H9 (cell line): ENCODE measurements around the gene CTXN1. TPM values are rescaled to one million over a fixed set of nuclear protein-coding genes. Genes with fewer than 3 reads are reported as not detected.

Experiments used
- DNase-seq: peaks from one replicate; pipeline ENCODE4 v3.0.0-alpha.2; 2017
- H2AFZ ChIP-seq: one replicate; pipeline ENCODE4 v1.6.1; 2013; ENCODE audit warnings: mild to moderate bottlenecking, low read length, control low read depth, moderate library complexity
- H2AK5ac ChIP-seq: 2 replicates; pipeline ENCODE4 v1.6.1; 2013; ENCODE audit warnings: low read length, control low read depth, mixed read lengths; ENCODE audit not compliant: insufficient read length
- H2BK120ac ChIP-seq: one replicate; pipeline ENCODE4 v1.6.1; 2013; ENCODE audit warnings: low read depth, mild to moderate bottlenecking, low read length, control low read depth, inconsistent platforms; ENCODE audit not compliant: poor library complexity, severe bottlenecking
- H2BK12ac ChIP-seq: 2 replicates; pipeline ENCODE4 v1.6.1; 2013; ENCODE audit warnings: low read length, control low read depth, mixed read lengths, low read depth; ENCODE audit not compliant: insufficient read length
- H2BK15ac ChIP-seq: 2 replicates; pipeline ENCODE4 v1.6.1; 2013; ENCODE audit warnings: low read depth, low read length, control low read depth
- H2BK20ac ChIP-seq: one replicate; pipeline ENCODE4 v1.6.1; 2013; ENCODE audit warnings: low read depth, mild to moderate bottlenecking, low read length, control low read depth, inconsistent platforms; ENCODE audit not compliant: poor library complexity, severe bottlenecking
- H2BK5ac ChIP-seq: 2 replicates; pipeline ENCODE4 v1.6.1; 2013; ENCODE audit warnings: low read length, control low read depth, mixed read lengths; ENCODE audit not compliant: insufficient read length
- H3K14ac ChIP-seq: 2 replicates; pipeline ENCODE4 v1.6.1; 2013; ENCODE audit warnings: low read length, control low read depth; ENCODE audit not compliant: insufficient read depth
- H3K18ac ChIP-seq: 2 replicates; pipeline ENCODE4 v1.6.1; 2013; ENCODE audit warnings: low read depth, mild to moderate bottlenecking, mixed read lengths, low read length, control low read depth; ENCODE audit not compliant: insufficient read length
- H3K23ac ChIP-seq: 2 replicates; pipeline ENCODE4 v1.6.1; 2013; ENCODE audit warnings: low read length, control low read depth, mixed read lengths, low read depth; ENCODE audit not compliant: insufficient read length
- H3K23me2 ChIP-seq: 2 replicates; pipeline ENCODE4 v1.6.1; 2013; ENCODE audit warnings: low read depth, mild to moderate bottlenecking, mixed read lengths, low read length, control low read depth; ENCODE audit not compliant: insufficient read length, poor library complexity, severe bottlenecking
- H3K27ac ChIP-seq: 2 replicates; pipeline ENCODE4 v1.5.1; 2013; ENCODE audit warnings: low read length, control low read depth, mixed read lengths, low read depth; ENCODE audit not compliant: insufficient read length
- H3K27me3 ChIP-seq: 2 replicates; pipeline ENCODE4 v1.6.1; 2013; ENCODE audit warnings: low read length, control low read depth, inconsistent platforms; ENCODE audit not compliant: insufficient read depth
- H3K4ac ChIP-seq: 2 replicates; pipeline ENCODE4 v1.6.1; 2013; ENCODE audit warnings: low read depth, mild to moderate bottlenecking, control low read depth, inconsistent platforms, low read length, moderate library complexity
- H3K4me1 ChIP-seq: 2 replicates; pipeline ENCODE4 v1.6.1; 2013; ENCODE audit warnings: low read length, control low read depth, inconsistent platforms; ENCODE audit not compliant: insufficient read depth
- H3K4me2 ChIP-seq: 2 replicates; pipeline ENCODE4 v1.6.1; 2013; ENCODE audit warnings: low read length, control low read depth, mixed read lengths; ENCODE audit not compliant: insufficient read length, insufficient read depth
- H3K56ac ChIP-seq: 2 replicates; pipeline ENCODE4 v1.6.1; 2013; ENCODE audit warnings: low read depth, mild to moderate bottlenecking, mixed read lengths, low read length, control low read depth; ENCODE audit not compliant: insufficient read length
- H3K79me1 ChIP-seq: 2 replicates; pipeline ENCODE4 v1.6.1; 2013; ENCODE audit warnings: low read depth, mild to moderate bottlenecking, moderate library complexity, low read length, control low read depth, inconsistent platforms; ENCODE audit not compliant: insufficient read depth, poor library complexity, severe bottlenecking
- H3K79me2 ChIP-seq: 2 replicates; pipeline ENCODE4 v1.6.1; 2013; ENCODE audit warnings: low read length, control low read depth, inconsistent platforms; ENCODE audit not compliant: insufficient read depth
- H3K9ac ChIP-seq: 2 replicates; pipeline ENCODE4 v1.6.1; 2013; ENCODE audit warnings: low read length, control low read depth, mixed read lengths; ENCODE audit not compliant: insufficient read length; ENCODE audit errors: extremely low read depth
- H3K9me3 ChIP-seq: one replicate; pipeline ENCODE4 v1.6.1; 2013; ENCODE audit warnings: low read depth, low read length, inconsistent platforms; ENCODE audit not compliant: control insufficient read depth
- H3T11ph ChIP-seq: one replicate; pipeline ENCODE4 v1.6.1; 2013; ENCODE audit warnings: mild to moderate bottlenecking, low read length, control low read depth, inconsistent platforms
- H4K20me1 ChIP-seq: one replicate; pipeline ENCODE4 v1.6.1; 2013; ENCODE audit not compliant: control insufficient read depth, insufficient read length, insufficient read depth
- H4K5ac ChIP-seq: 2 replicates; pipeline ENCODE4 v1.6.1; 2013; ENCODE audit warnings: low read depth, mild to moderate bottlenecking, mixed read lengths, low read length, control low read depth; ENCODE audit not compliant: insufficient read length
- H4K8ac ChIP-seq: replicated peaks from 2 replicates; pipeline ENCODE4 v1.6.1; 2013; ENCODE audit warnings: low read length, control low read depth, mixed read lengths, low read depth; ENCODE audit not compliant: insufficient read length
- H4K91ac ChIP-seq: 2 replicates; pipeline ENCODE4 v1.6.1; 2013; ENCODE audit warnings: low read depth, mild to moderate bottlenecking, moderate library complexity, mixed read lengths, low read length, control low read depth; ENCODE audit not compliant: insufficient read length
- H3K27ac Mint-ChIP-seq, 3 experiments: 2 replicates in 2 of 3; 3 replicates in 1 of 3; pipeline ENCODE4 v1.8.0; 2020 to 2021; ENCODE audit warnings: mixed read lengths in 3 of 3, mild to moderate bottlenecking in 1 of 3, moderate library complexity in 1 of 3
- H3K27me3 Mint-ChIP-seq: 2 replicates; pipeline ENCODE4 v1.8.0; 2021; ENCODE audit warnings: low read depth, mild to moderate bottlenecking, moderate library complexity, mixed read lengths
- H3K36me3 Mint-ChIP-seq, 3 experiments: 2 replicates in 2 of 3; 3 replicates in 1 of 3; pipeline ENCODE4 v1.8.0; 2020 to 2021; ENCODE audit warnings: low read depth in 3 of 3, mixed read lengths in 3 of 3; ENCODE audit not compliant: insufficient read depth in 1 of 3
- H3K4me1 Mint-ChIP-seq, 2 experiments: 2 replicates each; pipeline ENCODE4 v1.8.0; 2020; ENCODE audit warnings: mixed read lengths in 2 of 2
- H3K4me3 Mint-ChIP-seq, 2 experiments: 2 replicates in 1 of 2; 3 replicates in 1 of 2; pipeline ENCODE4 v1.8.0; 2020 to 2021; ENCODE audit warnings: mild to moderate bottlenecking in 2 of 2, mixed read lengths in 2 of 2, moderate library complexity in 1 of 2
- H3K9me3 Mint-ChIP-seq, 2 experiments: 2 replicates in 1 of 2; 3 replicates in 1 of 2; pipeline ENCODE4 v1.8.0; 2020; ENCODE audit warnings: mild to moderate bottlenecking in 2 of 2, mixed read lengths in 2 of 2, moderate library complexity in 1 of 2
- CTCF ChIP-seq: fragments of 200-600 bp; sonication (generic); conservative IDR thresholded peaks from 3 replicates; pipeline ENCODE4 v1.8.0; 2021; ENCODE audit warnings: antibody characterized with exemption, mild to moderate bottlenecking
- WGBS: extraction: QIAGEN DNeasy Blood & Tissue Kit; methylation state at CpG from one replicate; pipeline ENCODE4 v1.1.7; 2013; ENCODE audit warnings: missing lambda C conversion rate, low lambda C conversion rate, mixed read lengths; ENCODE audit not compliant: insufficient read length; ENCODE audit errors: extremely low coverage; 5-methylcytosine and 5-hydroxymethylcytosine counted together
- total RNA-seq: library from RNA; stranded (reverse); gene quantifications from 2 replicates; pipeline ENCODE4 v1.2.1, GENCODE V29; 2021

The CTXN1 gene
- total RNA-seq, 1 experiment from 2014 or later, result 22.7 TPM

- Histone ChIP-seq H3K4me1 (no peaks in the 10 kb centered on the region; the same call in 1 of the 2 replicates), H4K91ac (no peak overlapping the region), H2BK120ac (no peak overlapping the region), H2BK5ac (no peak overlapping the region), H2BK15ac (no peak overlapping the region), H4K20me1 (no peaks in the 10 kb centered on the region), H3K18ac (no peak overlapping the region), H3K23me2 (no peaks in the 10 kb centered on the region), H3K23ac (no peak overlapping the region), H3K56ac (no peak overlapping the region), H3K9me3 (no peaks in the 10 kb centered on the region), H3K4ac (no peak overlapping the region), H3K79me1 (no peaks in the 10 kb centered on the region), H3K27ac (no peak overlapping the region), H3T11ph (no peak overlapping the region), H3K27me3 (no peaks in the 10 kb centered on the region), H4K8ac (no peak overlapping the region), H2AFZ (no peak overlapping the region), H2AK5ac (no peak overlapping the region), H3K14ac (no peak overlapping the region), H4K5ac (no peak overlapping the region), H2BK20ac (no peak overlapping the region), H3K9ac (no peak overlapping the region), H3K79me2 (no peaks in the 10 kb centered on the region), H3K4me2 (no peak overlapping the region), H2BK12ac (no peak overlapping the region)
- DNase-seq, result no peak
- H3K4me3 Mint-ChIP-seq, result no peak overlapping the region
- H3K27me3 Mint-ChIP-seq, result no peaks in the 10 kb centered on the region
- H3K4me1 Mint-ChIP-seq, result peaks cover 11 to 13% of the 10 kb centered on the region in 2 experiments; a peak in 3 of 4 replicates
- no CpG with 5 or more reads among the region's 7 CpGs for WGBS
- no peak for TF ChIP-seq CTCF
- H3K27ac Mint-ChIP-seq, result peak overlapping the region in 1 of 3 experiments; percentile 45; a peak in 2 of 7 replicates
- H3K9me3 Mint-ChIP-seq, result no peaks in the 10 kb centered on the region; a peak in 2 of 5 replicates
- H3K36me3 Mint-ChIP-seq, result peaks cover 0 to 5% (median 4%) of the 10 kb centered on the region in 3 experiments; a peak in 4 of 7 replicates
Observed at GRCh38 chr19:7953576-7953975, 27.6 kb upstream of the CTXN1 start.
